ENCODE data around the gene HOXC11. TPM values are rescaled to one million over a fixed set of nuclear protein-coding genes. Genes with fewer than 3 reads are reported as not detected.

The HOXC11 gene
- total and polyA plus RNA-seq, 8 donors: not detected

DNA sequence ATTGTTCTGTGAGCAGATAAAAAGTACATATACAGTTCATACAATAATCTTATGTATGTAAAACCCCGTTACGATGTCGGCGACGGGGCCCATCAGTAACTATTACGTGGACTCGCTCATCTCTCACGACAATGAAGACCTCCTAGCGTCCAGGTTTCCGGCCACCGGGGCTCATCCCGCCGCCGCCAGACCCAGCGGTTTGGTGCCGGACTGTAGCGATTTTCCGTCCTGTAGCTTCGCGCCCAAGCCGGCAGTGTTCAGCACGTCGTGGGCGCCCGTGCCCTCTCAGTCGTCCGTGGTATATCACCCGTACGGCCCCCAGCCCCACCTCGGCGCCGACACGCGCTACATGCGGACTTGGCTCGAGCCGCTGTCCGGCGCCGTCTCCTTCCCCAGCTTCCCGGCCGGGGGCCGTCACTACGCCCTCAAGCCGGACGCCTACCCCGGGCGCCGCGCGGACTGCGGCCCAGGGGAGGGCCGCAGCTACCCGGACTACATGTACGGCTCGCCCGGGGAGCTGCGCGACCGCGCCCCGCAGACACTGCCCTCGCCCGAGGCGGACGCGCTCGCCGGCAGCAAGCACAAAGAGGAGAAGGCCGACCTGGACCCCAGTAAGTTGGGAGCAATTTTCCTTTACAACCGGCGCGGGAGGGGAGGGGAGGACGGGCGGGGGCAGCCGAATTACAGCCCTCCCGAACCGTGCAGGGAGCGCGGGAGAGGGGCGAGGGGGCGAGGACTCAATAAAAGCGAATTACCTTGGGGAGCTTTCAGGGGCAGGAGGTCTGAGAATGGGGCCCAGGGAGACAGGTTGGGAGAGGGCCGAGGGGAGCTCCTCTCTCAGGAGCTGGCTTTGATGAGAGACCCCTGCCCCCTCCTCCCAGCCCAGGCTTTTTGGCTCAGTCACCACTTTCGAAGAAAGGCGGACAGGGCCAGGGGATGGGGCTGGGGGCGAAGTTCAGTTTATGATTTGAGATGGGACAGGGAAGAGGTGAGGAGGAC is 27.5 kb downstream of the HOXC11 start, which contains the start of gene HOXC9:
Gene HOXC9 (plus strand): TSS at position 46 of the 999 bp plus-strand sequence. CDS start 28 bp downstream, at position 74.
- intact Hi-C loops (cut with DNase I): loop anchor here in 1 of 3 donors (10.0 kb wide), 1 partner anchor 194 kb away; no protein-coding TSS in a partner anchor
- DNase-seq (peak in 1 of 6 donors; percentile 30), FAIRE-seq (no peak), ATAC-seq (peak; percentile 37 to 69 (median 45))
- H3K27me3 ChIP-seq: peaks cover 0 to 79% (median 11%) of the 10 kb centered on the region in 4 donors
- peak within 1 kb of the TSS in 3 of 4 donors; percentile 14 to 56 (median 35) for H3K4me3 ChIP-seq
- 3 to 4% methylated on average over 84 to 87 of the region's 87 CpGs for WGBS, 2 donors
- no peak within 1 kb of the TSS for H3K27ac ChIP-seq
- H3K4me1 ChIP-seq: peaks cover 0 to 3% (median 2%) of the 10 kb centered on the region in 3 donors
- no peaks in the 10 kb centered on the region for H3K36me3 ChIP-seq
- no peaks in the 10 kb centered on the region for H3K9me3 ChIP-seq
- TF ChIP-seq, protein P1, sequence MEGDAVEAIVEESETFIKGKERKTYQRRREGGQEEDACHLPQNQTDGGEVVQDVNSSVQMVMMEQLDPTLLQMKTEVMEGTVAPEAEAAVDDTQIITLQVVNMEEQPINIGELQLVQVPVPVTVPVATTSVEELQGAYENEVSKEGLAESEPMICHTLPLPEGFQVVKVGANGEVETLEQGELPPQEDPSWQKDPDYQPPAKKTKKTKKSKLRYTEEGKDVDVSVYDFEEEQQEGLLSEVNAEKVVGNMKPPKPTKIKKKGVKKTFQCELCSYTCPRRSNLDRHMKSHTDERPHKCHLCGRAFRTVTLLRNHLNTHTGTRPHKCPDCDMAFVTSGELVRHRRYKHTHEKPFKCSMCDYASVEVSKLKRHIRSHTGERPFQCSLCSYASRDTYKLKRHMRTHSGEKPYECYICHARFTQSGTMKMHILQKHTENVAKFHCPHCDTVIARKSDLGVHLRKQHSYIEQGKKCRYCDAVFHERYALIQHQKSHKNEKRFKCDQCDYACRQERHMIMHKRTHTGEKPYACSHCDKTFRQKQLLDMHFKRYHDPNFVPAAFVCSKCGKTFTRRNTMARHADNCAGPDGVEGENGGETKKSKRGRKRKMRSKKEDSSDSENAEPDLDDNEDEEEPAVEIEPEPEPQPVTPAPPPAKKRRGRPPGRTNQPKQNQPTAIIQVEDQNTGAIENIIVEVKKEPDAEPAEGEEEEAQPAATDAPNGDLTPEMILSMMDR (IDR thresholded peaks at IDR 0.05): no peak

DNA sequence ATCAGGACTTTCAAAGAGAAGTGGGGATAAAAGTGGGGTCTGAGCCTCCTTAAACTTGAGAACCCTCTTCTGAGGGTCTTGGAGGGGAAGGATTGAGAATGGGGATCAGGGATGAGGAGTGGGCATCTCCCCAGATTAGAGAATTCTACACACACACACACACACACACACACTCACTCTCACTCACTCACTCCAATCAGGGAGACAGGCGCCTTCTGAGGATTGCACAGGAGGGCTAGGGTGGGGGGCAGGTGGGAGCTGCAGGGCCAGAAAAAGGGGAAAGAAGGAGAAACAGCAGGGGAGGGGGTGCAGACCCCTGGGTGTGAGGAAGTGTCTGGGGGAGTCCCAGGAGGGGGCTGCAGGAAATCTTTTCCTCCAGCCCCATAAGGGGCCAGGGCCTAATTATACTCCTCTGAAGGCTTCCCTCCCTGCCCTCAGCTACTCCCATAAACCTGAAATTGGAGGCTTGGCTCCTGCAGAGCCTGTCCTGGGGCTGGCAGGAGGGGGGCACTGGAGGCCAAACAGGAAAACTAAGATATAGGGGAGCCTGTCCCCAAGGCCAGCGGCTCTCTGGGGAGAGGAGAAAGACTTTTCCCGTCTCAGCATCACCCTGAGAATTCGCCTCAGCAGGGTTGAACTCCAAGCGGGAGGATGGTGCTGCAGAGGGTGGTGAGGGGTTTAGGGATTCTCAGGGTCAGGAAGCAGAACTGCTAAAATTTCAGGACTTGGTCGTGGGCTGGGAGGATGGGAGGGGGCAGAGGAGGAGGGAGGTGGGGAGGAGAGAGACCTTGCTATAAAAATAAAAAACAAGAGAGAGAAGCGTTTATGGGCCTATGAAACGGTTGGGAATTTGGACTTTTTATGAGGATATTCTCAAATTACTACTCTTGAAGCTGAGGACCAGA is 28.6 kb downstream of the HOXC11 start:
- H3K36me3 ChIP-seq: no peaks in the 10 kb centered on the region
- H3K27ac ChIP-seq: no peak overlapping the region
- 37 to 40% methylated on average over 8 of the region's 8 CpGs for WGBS, 2 donors
- TF ChIP-seq, protein P1 (IDR thresholded peaks at IDR 0.05): no peak
- intact Hi-C loops (cut with DNase I): loop anchor here in 1 of 3 donors (10.0 kb wide), 1 partner anchor 193 kb away; no protein-coding TSS in a partner anchor
- H3K4me1 ChIP-seq: peaks cover 0 to 5% (median 5%) of the 10 kb centered on the region in 3 donors
- DNase-seq (no peak), FAIRE-seq (no peak), ATAC-seq (no peak)
- no peaks in the 10 kb centered on the region for H3K9me3 ChIP-seq
- H3K4me3 ChIP-seq: no peak overlapping the region
- peaks cover 0 to 71% (median 11%) of the 10 kb centered on the region in 4 donors for H3K27me3 ChIP-seq

DNA sequence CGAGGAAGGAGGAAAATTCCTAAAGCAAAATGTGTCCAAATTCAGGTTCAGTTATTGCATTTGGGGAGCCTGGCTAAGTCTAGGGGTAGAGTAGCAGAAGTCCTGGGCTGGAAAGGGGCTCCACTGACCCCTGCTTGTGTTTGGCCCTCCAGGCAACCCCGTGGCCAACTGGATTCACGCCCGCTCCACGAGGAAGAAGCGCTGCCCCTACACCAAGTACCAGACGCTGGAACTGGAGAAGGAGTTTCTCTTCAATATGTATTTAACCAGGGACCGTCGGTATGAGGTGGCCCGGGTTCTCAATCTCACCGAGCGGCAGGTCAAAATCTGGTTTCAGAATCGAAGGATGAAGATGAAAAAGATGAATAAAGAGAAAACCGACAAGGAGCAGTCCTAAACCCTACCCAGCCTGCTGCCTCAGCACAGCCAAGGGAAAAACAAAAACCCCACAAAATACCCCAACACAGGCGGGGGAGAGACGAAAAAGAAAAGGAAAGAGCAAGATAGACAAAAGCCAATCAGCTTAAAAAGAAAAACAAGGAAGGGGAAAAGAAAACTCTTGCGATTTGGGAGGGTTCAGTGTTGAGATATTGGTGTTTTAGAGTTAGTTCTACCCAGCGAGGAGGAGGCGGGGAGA is 29.5 kb downstream of the HOXC11 start:
- FAIRE-seq (no peak), ATAC-seq (no peak), DNase-seq (no peak)
- intact Hi-C loops (cut with DNase I): loop anchor here in 1 of 3 donors (10.0 kb wide), 1 partner anchor 192 kb away; no protein-coding TSS in a partner anchor
- no peak overlapping the region for H3K4me3 ChIP-seq
- H3K9me3 ChIP-seq: no peaks in the 10 kb centered on the region
- peaks cover 0 to 64% (median 7%) of the 10 kb centered on the region in 4 donors for H3K27me3 ChIP-seq
- H3K4me1 ChIP-seq: peaks cover 0 to 5% (median 5%) of the 10 kb centered on the region in 3 donors
- WGBS, 2 donors: 19 to 21% methylated on average over 19 of the region's 19 CpGs
- no peaks in the 10 kb centered on the region for H3K36me3 ChIP-seq
- no peak overlapping the region for H3K27ac ChIP-seq
- TF ChIP-seq, protein P1 (IDR thresholded peaks at IDR 0.05): no peak

DNA sequence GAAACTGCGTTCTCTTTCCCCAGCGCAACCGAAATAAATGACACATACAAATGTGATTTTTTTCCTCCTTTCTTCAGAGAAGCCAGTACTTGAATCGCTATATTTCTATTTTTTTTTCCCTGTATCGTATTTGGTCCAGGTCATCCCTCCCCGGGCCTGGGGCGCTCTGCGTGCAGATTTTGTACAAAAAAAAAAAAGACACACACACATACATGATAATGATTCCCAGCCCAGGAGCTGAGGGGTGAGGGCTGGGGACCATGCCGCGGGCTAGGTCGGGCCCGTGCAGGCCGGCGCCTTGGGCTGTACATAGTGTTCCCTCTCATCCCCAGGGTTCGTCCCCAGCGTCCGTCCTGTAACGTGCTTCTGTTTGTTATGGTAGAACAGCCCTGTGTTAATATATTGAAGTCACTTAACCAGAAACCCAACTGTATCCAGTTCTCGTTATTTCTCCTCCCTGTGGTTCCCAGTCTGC is 30.0 kb downstream of the HOXC11 start:
- DNase-seq (no peak), ATAC-seq (no peak), FAIRE-seq (no peak)
- no peaks in the 10 kb centered on the region for H3K9me3 ChIP-seq
- 24 to 31% methylated on average over 19 of the region's 19 CpGs for WGBS, 2 donors
- no peak overlapping the region for H3K4me3 ChIP-seq
- H3K27me3 ChIP-seq: peaks cover 0 to 64% (median 7%) of the 10 kb centered on the region in 4 donors
- intact Hi-C loops (cut with DNase I): loop anchor here in 1 of 3 donors (10.0 kb wide), 1 partner anchor 192 kb away; no protein-coding TSS in a partner anchor
- peaks cover 0 to 5% (median 5%) of the 10 kb centered on the region in 3 donors for H3K4me1 ChIP-seq
- H3K36me3 ChIP-seq: no peaks in the 10 kb centered on the region
- H3K27ac ChIP-seq: no peak overlapping the region
- TF ChIP-seq, protein P1 (IDR thresholded peaks at IDR 0.05): no peak

Data from pancreas (tissue), 10 donors.